CD14-positive monocyte (primary cell): ENCODE data around the gene TKTL1. TPM values are rescaled to one million over a fixed set of nuclear protein-coding genes. Genes with fewer than 3 reads are reported as not detected.

Source experiments
- DNase-seq, 3 donors: peaks; one replicate each; pipeline ENCODE4 v3.0.0-alpha.2; 2011 to 2022
- H2AFZ ChIP-seq: 2 replicates; pipeline ENCODE4 v1.6.0; 2012; ENCODE audit warnings: mild to moderate bottlenecking, low read depth, low read length, inconsistent platforms; ENCODE audit not compliant: insufficient read depth, poor library complexity, severe bottlenecking
- H3K27ac ChIP-seq, 2 donors: 1 replicate in 1 of 2; 2 replicates in 1 of 2; pipeline ENCODE4 v1.5.1; 2012 to 2013; ENCODE audit warnings: low read length in 2 of 2, control low read depth in 1 of 2, inconsistent platforms in 1 of 2, low read depth in 1 of 2, mild to moderate bottlenecking in 1 of 2
- H3K27me3 ChIP-seq, 2 donors: one replicate each; pipeline versions ENCODE4 v1.6.0 to v1.6.1; 2011 to 2013; ENCODE audit warnings: low read length in 2 of 2; ENCODE audit not compliant: control insufficient read depth in 2 of 2, insufficient read depth in 2 of 2
- H3K36me3 ChIP-seq, 2 donors: replicated peaks in 1 of 2; 1 replicate in 1 of 2; 2 replicates in 1 of 2; pipeline versions ENCODE4 v1.5.1 to v1.6.1; 2012 to 2013; ENCODE audit warnings: low read length in 2 of 2, control low read depth in 1 of 2, inconsistent platforms in 1 of 2, mild to moderate bottlenecking in 1 of 2; ENCODE audit not compliant: insufficient read depth in 2 of 2, control insufficient read depth in 1 of 2
- H3K4me1 ChIP-seq, 2 donors: 1 replicate in 1 of 2; 2 replicates in 1 of 2; pipeline versions ENCODE4 v1.5.1 to v1.6.1; 2012 to 2013; ENCODE audit warnings: low read length in 2 of 2, control low read depth in 1 of 2, inconsistent platforms in 1 of 2, mild to moderate bottlenecking in 1 of 2, moderate library complexity in 1 of 2; ENCODE audit not compliant: insufficient read depth in 2 of 2, control insufficient read depth in 1 of 2
- H3K4me2 ChIP-seq: replicated peaks from 2 replicates; pipeline ENCODE3; 2012; ENCODE audit warnings: low read length, moderate library complexity, mild to moderate bottlenecking; ENCODE audit not compliant: poor library complexity, severe bottlenecking; ENCODE audit errors: extremely low read depth
- H3K4me3 ChIP-seq, 3 experiments: fragments of 200-600 bp in 1 of 3; sonication (generic) in 1 of 3; replicated peaks in 1 of 3; 1 replicate in 2 of 3; 2 replicates in 1 of 3; pipeline ENCODE4 v1.5.1; 2011 to 2013; ENCODE audit warnings: low read length in 3 of 3, mild to moderate bottlenecking in 3 of 3, control low read depth in 2 of 3, low read depth in 2 of 3, inconsistent platforms in 1 of 3, moderate library complexity in 1 of 3
- H3K79me2 ChIP-seq: 2 replicates; pipeline ENCODE4 v1.6.0; 2012; ENCODE audit warnings: mild to moderate bottlenecking, control low read depth, inconsistent platforms, low read length, moderate library complexity; ENCODE audit not compliant: insufficient read depth
- H3K9ac ChIP-seq: 2 replicates; pipeline ENCODE4 v1.6.0; 2017; ENCODE audit warnings: low read length, mild to moderate bottlenecking; ENCODE audit not compliant: insufficient read depth, poor library complexity, severe bottlenecking
- H3K9me3 ChIP-seq, 2 donors: replicated peaks in 1 of 2; 1 replicate in 1 of 2; 2 replicates in 1 of 2; pipeline versions ENCODE4 v1.5.1 to v1.6.1; 2012 to 2013; ENCODE audit warnings: low read length in 2 of 2, control low read depth in 1 of 2; ENCODE audit not compliant: control insufficient read depth in 1 of 2, insufficient read depth in 1 of 2
- H4K20me1 ChIP-seq: 2 replicates; pipeline ENCODE4 v1.6.0; 2012; ENCODE audit warnings: mild to moderate bottlenecking, low read length, control low read depth, moderate library complexity; ENCODE audit not compliant: insufficient read depth
- H3K27ac Mint-ChIP-seq, 7 donors: one replicate each; pipeline ENCODE4 v1.8.0; 2020; ENCODE audit warnings: mild to moderate bottlenecking in 7 of 7, mixed read lengths in 7 of 7, moderate library complexity in 6 of 7, inconsistent platforms in 2 of 7
- H3K27me3 Mint-ChIP-seq, 3 donors: one replicate each; pipeline ENCODE4 v1.8.0; 2021 to 2022; ENCODE audit warnings: low read depth in 3 of 3, mild to moderate bottlenecking in 3 of 3, mixed read lengths in 3 of 3, moderate library complexity in 3 of 3, inconsistent platforms in 1 of 3
- H3K36me3 Mint-ChIP-seq, 2 donors: one replicate each; pipeline ENCODE4 v1.8.0; 2020; ENCODE audit warnings: mixed read lengths in 2 of 2, inconsistent platforms in 1 of 2, mild to moderate bottlenecking in 1 of 2
- H3K4me1 Mint-ChIP-seq: one replicate; pipeline ENCODE4 v1.8.0; 2020; ENCODE audit warnings: mild to moderate bottlenecking, mixed read lengths
- H3K4me3 Mint-ChIP-seq, 2 donors: one replicate each; pipeline ENCODE4 v1.8.0; 2020; ENCODE audit warnings: mild to moderate bottlenecking in 2 of 2, mixed read lengths in 2 of 2, moderate library complexity in 1 of 2
- H3K9me3 Mint-ChIP-seq, 7 donors: one replicate each; pipeline ENCODE4 v1.8.0; 2020 to 2022; ENCODE audit warnings: mixed read lengths in 7 of 7, mild to moderate bottlenecking in 6 of 7, moderate library complexity in 6 of 7, inconsistent platforms in 2 of 7
- CTCF ChIP-seq: fragments of 200-600 bp; IDR thresholded peaks from one replicate; pipeline ENCODE4 v1.8.0; 2022; ENCODE audit warnings: antibody characterized with exemption, mild to moderate bottlenecking
- WGBS: methylation state at CpG from one replicate; pipeline ENCODE4 v1.1.5; 2013; ENCODE audit warnings: missing lambda C conversion rate; ENCODE audit not compliant: insufficient coverage; 5-methylcytosine and 5-hydroxymethylcytosine counted together
- intact Hi-C, 2 donors: fragments of 100-400 bp; cut with micrococcal nuclease; formaldehyde crosslinking; loops; one replicate each; pipeline versions ENCODE4 v1.15.0 to v1.15.1; 2023
- polyA plus RNA-seq, 3 donors: library from polyadenylated mRNA; depleted of rRNA in 1 of 3; unstranded in 2 of 3; stranded (reverse) in 1 of 3; fragments of 300-500 nt in 2 of 3; fragments of >200 nt in 1 of 3; fragmentation: Illumina TruSeq in 2 of 3; gene quantifications; 1 replicate in 2 of 3; 2 replicates in 1 of 3; pipeline ENCODE4 v1.2.3, GENCODE V29; 2012 to 2021

The TKTL1 gene
- polyA plus RNA-seq, 3 donors = 0.20 to 1.3 (median 0.60) TPM

DNA sequence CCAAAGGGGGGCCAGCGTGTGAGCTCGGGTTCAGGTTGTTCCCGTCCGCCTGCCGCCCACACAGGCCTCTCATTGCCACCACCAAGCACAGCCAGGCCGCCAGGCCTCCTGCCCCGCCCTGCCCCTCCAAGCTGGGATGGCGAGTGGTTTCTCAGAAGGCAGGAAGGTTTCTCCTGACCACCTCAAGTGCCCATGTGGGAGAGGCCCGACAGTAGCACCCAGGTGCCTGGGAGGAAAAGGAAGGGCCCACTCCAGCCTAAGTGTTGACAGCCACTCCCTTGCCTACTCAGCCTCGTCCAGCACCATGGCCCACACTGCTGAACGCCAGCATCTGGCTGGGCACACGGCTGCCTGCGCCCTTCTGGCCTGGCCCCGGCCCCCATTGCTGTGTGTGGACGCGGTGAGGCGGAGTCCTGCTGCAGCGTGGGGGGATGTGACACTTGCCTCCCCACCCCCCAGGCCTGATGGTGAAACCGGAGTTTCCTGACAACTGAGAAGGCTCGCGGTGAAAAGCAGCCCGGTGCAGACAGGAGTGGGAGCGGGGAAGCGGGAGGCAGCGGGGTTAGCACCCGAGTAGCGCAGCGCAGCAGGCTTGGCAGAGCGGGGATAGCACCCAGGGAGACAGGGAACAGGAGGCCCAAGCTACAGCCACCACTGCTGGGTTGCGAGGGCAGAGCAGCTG, 59.6 kb downstream of the TKTL1 start:
- Mint-ChIP-seq H3K27ac (peak overlapping the region in 1 of 7 donors; percentile 37), H3K4me3 (no peak overlapping the region), H3K27me3 (peaks cover 0 to 2% (median 0%) of the 10 kb centered on the region in 3 donors), H3K4me1 (peaks cover under 1% of the 10 kb centered on the region), H3K9me3 (no peaks in the 10 kb centered on the region), H3K36me3 (peaks cover 55 to 88% of the 10 kb centered on the region in 2 donors)
- Histone ChIP-seq H3K9ac (no peak overlapping the region), H3K79me2 (peaks cover 54% of the 10 kb centered on the region), H3K9me3 (no peaks in the 10 kb centered on the region), H4K20me1 (peaks cover 100% of the 10 kb centered on the region), H2AFZ (no peak overlapping the region), H3K4me3 (no peak overlapping the region), H3K4me1 (peaks cover 10 to 18% of the 10 kb centered on the region in 2 donors), H3K36me3 (peaks cover 100% of the 10 kb centered on the region in 2 donors), H3K27me3 (no peaks in the 10 kb centered on the region), H3K4me2 (no peak overlapping the region), H3K27ac (no peak overlapping the region)
- intact Hi-C loops = no loop called here
- no peak for DNase-seq
- TF ChIP-seq CTCF = no peak
- 80% methylated on average over 5 of the region's 30 CpGs for WGBS

- H4K20me1 ChIP-seq = peaks cover 100% of the 10 kb centered on the region
- DNase-seq = no peak
- no peak overlapping the region for H3K27ac ChIP-seq
- Mint-ChIP-seq H3K27me3 (peaks cover 0 to 2% (median 0%) of the 10 kb centered on the region in 3 donors), H3K36me3 (peaks cover 56 to 88% of the 10 kb centered on the region in 2 donors), H3K4me1 (no peaks in the 10 kb centered on the region), H3K27ac (peak overlapping the region in 2 of 7 donors; percentile 37 to 68), H3K9me3 (no peaks in the 10 kb centered on the region), H3K4me3 (no peak overlapping the region)
- no peak overlapping the region for H3K4me2 ChIP-seq
- TF ChIP-seq CTCF = no peak
- no peak overlapping the region for H3K4me3 ChIP-seq
- intact Hi-C loops = no loop called here
- peaks cover 59% of the 10 kb centered on the region for H3K79me2 ChIP-seq
- no peak overlapping the region for H3K9ac ChIP-seq
- peaks cover 7 to 17% of the 10 kb centered on the region in 2 donors for H3K4me1 ChIP-seq
- no peaks in the 10 kb centered on the region for H3K9me3 ChIP-seq
- H2AFZ ChIP-seq = no peak overlapping the region
- 100% methylated on average over 6 of the region's 12 CpGs for WGBS
- peaks cover 99 to 100% of the 10 kb centered on the region in 2 donors for H3K36me3 ChIP-seq
- no peaks in the 10 kb centered on the region for H3K27me3 ChIP-seq
Observed at GRCh38 chrX:154355776-154356140, 60.2 kb downstream of the TKTL1 start.
